ENCODE results near the gene BPIFB3.

BPIFB3 gene

GRCh38 chr20:33015700-33016580 lies 37.8 kb upstream of the BPIFB3 start:
- DNase-seq: no peak

DNA sequence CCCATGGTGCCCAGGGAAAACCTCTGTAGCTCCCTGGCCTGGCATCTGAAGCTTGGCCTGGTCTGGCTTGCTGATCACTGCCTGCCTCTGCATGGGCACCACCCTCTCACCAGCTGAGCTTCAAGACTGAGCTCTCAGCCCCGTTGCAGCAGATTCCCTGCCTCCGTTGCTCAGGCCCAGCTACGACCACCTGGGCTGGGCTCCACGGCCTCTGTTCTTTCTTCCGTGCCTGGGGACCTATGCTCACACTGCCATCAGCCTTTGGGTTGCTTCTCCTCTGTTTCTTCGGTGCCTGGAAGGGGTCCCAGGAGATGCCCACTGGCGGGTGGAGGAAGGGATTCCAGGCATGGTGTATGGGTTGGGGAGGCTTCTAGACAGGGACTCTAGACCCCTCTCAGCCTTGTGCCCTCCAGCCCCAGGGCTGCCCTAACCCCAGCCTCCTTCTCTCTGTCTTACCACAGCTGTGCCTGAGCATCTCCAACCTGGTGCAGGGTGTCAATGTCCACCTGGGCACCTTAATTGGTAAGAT lies 37.1 kb upstream of the BPIFB3 start:
- DNase-seq: no peak

DNA sequence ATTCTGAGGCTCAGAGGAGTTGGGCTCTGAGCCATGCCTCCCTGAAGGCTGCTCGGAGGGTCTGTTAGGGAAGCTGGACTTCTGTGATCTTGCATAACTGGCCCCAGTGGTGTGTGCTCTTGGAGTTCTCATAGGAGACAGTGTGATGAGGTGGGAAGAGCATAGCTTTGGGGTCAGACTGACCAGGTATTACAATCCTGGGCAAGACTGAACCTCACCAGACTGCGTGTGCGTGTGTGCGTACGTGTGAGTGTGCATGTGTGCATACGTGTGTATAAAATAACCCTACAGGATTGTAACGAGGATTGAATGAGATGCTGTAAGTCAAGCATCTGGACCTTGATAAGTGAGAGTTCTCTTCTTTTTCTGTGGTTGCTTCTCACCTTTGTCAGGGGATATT lies 36.2 kb upstream of the BPIFB3 start:
- DNase-seq: no peak

DNA sequence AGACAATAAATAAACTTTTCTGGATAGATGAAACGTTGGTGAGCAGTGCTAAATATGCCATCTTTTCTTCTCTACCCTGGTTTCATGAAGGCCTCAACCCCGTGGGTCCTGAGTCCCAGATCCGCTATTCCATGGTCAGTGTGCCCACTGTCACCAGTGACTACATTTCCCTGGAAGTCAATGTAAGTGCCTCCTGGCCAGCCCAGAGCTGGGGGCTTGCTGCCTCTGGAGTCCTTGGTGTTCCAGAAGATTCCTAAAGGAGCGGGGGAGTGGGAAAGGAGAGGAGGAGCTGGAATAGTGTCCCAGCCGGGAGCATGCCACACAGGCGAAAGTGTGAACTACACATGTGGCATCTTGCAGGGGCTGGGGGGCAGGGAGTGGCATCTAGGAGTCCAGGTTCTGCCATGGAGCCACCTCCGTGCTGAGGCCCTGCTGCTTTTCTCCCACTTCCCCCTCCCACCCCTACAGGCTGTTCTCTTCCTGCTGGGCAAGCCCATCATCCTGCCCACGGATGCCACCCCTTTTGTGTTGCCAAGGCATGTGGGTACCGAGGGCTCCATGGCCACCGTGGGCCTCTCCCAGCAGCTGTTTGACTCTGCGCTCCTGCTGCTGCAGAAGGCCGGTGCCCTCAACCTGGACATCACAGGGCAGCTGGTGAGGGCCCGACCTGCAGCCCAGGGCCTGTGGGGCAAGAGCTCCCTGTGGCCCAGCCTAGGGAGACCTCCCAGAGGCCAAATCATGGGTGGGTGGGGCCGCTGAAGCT lies 35.4 kb upstream of the BPIFB3 start:
- no peak for DNase-seq

- DNase-seq: no peak
Observed at GRCh38 chr20:33019465-33020277, 34.0 kb upstream of the BPIFB3 start.

DNA sequence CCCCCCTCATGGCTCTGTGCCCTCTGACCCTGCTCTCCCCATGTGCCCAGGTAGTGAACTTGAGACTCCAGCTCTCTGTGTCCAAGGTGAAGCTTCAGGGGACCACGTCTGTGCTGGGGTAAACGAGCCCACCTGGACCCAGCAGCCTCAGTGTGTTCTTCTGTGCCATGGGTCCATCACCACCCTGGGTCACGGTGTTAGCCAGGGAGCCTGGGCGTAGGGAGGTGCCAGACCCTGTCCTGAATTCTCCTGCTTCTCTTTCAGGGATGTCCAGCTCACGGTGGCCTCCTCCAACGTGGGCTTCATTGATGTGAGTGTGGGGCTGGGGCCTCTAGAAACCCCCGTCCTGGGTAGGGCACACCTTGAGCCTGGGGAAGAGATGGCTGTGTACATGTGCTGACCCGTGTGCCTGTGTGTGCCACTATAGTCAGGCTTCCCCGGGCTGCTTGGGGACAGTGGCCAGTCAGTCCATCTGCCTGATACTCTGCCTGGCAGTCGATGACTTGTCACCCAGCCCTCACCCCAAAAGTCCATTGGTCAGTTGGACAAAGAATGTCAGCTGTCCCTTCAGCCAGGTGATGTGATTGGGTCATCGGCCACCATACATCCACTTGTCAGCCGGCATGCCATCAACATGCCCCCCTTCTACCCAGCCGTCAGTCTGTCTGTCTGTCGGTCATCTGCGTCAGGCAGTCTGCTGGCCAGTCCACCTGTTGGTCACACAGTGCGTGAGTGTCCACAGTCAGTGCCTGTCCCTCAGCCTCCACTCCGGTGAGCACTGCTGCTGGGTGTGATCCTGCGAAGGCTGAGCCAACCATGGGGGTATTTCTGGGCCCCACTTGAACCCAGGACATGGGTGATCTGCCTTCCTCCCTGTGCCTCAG lies 33.2 kb upstream of the BPIFB3 start:
- DNase-seq: no peak

GRCh38 chr20:33021879-33022278 lies 31.8 kb upstream of the BPIFB3 start:
- no peak for DNase-seq

DNA sequence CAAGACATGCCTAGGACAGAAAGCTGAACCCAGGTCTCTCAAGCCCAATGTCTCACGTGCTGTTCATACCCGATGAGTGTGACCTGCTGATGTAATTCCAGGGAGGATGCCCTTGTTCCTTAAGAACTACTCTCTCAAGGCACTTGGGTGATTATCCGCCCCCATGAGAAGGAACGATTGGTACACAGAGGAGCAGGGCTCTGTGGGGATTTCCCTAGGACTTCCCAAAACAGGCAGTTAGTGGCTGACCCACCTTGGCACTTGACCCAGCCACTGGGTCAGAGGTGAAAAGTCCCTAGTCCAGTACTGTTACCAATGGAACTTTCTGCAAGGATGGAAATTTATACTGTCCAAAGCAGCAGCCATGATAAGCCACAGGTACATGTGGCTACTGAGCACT lies 31.4 kb upstream of the BPIFB3 start:
- DNase-seq: no peak

- no peak for DNase-seq
Observed at GRCh38 chr20:33022694-33023438, 30.8 kb upstream of the BPIFB3 start.

DNA sequence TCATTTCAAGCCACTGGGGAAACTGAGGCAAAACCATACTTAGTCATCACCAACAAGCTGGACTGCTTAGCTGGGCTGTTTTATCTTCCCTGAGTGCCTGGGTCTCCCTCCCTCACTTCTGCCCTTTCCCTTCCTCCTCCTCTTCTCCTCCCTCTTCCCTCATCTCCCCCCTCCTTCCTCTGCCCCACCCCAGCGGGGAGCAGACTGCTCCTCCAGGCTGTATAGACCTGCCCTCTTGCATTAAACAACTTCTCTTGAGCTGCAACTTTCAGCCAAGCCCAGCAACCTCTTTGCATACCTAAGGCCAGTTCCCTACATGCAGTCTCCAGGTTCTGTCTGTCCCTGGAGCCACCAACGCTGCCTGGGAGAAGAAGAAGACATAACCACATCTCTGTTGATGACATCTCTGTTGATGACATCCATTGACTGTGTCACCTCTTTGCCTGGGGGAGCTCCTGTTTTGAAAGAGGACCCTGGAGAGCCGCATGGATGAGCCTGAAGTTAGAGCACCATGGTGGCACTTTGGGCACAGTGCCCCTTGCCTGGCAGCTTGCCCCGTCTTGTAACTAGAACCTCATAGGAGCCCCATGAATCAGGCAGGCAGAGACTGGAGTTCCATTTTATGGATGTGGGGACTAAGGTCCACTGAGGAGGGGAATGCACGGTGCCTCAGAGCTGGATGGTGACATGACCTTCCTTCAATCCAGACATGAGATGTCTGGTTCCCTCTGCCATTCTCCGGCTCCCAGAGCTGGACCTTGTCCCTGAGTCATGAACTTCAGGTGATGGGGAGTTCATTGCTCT lies 30.1 kb upstream of the BPIFB3 start:
- DNase-seq: no peak

DNA sequence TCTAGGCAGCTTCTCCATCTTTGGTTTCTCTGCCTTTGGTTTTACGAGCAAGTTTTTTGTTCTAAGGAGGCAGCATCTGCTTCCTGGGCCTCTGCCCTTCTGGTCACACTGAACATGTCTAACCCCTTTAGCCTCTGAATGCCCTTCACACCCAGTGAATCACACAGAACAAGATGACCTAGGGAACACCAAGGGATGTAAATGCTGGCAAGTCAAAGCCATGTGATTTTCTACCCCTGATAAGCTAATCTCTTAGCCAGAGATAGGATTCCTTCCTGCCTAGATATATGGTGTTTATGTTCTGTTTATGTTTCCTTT lies 29.5 kb upstream of the BPIFB3 start:
- DNase-seq: no peak

DNA sequence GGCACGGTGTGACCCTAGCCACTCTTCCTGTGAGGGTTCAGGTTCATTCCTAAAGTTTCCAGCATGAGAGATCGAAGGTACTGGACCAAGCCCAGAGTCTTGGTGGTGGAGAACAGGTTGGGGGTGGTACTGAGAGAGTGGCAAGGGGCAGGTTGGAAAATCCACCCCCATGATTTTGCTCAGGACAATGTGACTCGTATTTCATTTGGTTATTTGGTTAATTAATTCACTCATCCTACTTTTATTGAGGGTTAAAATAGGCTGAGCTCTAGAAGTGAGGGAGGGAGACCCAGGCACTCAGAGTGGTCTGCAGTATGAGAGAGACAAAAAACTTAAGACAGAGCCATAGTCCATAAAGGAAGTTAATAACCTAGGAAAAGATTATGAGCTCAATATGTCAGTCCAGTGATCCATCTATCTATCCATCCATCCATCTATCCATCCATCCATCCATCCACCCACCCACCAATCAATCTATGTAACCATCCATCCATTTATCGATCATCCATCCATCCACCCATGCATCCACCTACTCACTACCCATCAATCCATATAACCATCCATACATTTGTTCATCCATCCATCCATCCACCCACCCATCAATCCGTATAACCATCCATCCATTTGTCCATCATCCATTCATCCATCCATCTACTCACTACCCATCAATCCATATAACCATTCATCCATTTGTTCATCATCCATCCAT lies 28.9 kb upstream of the BPIFB3 start:
- DNase-seq: no peak

- DNase-seq: no peak
Observed at GRCh38 chr20:33025318-33025876, 28.3 kb upstream of the BPIFB3 start.

- DNase-seq: no peak
Observed at GRCh38 chr20:33026072-33026778, 27.5 kb upstream of the BPIFB3 start.

DNA sequence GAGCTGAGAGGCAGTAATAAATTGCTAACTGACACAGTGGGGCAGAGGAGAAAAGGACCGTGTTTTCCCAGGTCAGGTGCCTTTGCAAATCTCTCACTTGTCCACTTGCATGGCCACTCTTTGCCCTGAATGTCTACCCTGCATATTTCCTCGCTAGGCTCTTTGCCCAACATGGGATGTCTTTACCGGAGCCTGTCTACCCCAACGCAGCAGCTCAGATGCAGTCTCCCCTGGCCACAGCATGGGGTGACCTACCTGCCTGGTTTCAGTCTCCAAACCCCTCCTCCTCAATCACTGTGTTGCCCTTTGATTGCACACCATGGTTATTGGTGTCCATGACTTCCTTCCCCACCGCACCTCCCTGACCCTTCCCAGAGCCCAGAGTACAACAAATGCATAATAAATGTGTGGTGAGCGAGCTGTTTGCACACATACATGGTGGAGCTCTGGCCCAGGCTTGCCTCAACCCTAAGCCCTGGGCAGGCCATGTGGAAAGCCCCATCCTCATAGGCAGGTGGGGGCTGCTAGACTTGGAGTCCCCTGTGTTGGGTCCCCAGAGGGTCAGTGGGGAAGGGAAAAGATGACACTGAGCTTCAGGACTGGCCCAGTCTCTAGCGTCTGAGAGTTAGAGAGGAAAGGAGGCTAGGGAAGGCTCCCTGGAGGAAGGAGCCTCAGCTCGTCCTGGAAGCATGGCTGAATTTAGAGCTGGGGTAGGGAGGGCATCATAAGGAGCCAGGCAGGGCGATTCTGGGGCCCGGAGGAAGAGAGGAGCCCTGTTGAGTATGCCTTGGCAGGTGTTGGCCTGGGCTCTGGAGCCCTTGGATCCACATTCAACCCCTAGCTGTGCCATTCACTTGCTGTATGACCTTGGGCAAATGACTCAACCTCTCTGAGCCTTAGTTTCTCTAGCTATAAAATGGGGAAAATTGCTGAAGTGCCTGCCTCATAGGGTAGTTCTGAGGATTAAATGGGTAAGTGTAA lies 26.6 kb upstream of the BPIFB3 start:
- no peak for DNase-seq

- no peak for DNase-seq
Observed at GRCh38 chr20:33027769-33028751, 25.6 kb upstream of the BPIFB3 start.
